ENCODE results near the gene ACAP1.
"Not testable (repeated sequence)": the region's sequence is repeated elsewhere in the genome, so short reads cannot be mapped to it uniquely, and the experiment has no call there.

GRCh38 chr17:7332600-7333069, 3.7 kb upstream of the ACAP1 start:
- TF ChIP-seq CTCF (conservative IDR thresholded peaks at IDR 0.05 in 1 of 2, IDR thresholded peaks at IDR 0.05 in 1 of 2; ENCODE audit: extremely low read depth in 1 of 2, insufficient read depth in 1 of 2, low read depth in 1 of 2, low read length in 2 of 2); EZH2 (IDR thresholded peaks at IDR 0.05; ENCODE audit: borderline replicate concordance, low read length): not testable (repeated sequence)

Data from mammary epithelial cell (primary cell).